CD14-positive monocyte (primary cell): ENCODE measurements around the gene DCAF12. TPM values are rescaled to one million over a fixed set of nuclear protein-coding genes. Genes with fewer than 3 reads are reported as not detected.

Experiments
- DNase-seq, 3 donors: peaks; one replicate each; pipeline ENCODE4 v3.0.0-alpha.2; 2011 to 2022
- H2AFZ ChIP-seq: 2 replicates; pipeline ENCODE4 v1.6.0; 2012; ENCODE audit warnings: mild to moderate bottlenecking, low read depth, low read length, inconsistent platforms; ENCODE audit not compliant: insufficient read depth, poor library complexity, severe bottlenecking
- H3K27ac ChIP-seq, 2 donors: 1 replicate in 1 of 2; 2 replicates in 1 of 2; pipeline ENCODE4 v1.5.1; 2012 to 2013; ENCODE audit warnings: low read length in 2 of 2, control low read depth in 1 of 2, inconsistent platforms in 1 of 2, low read depth in 1 of 2, mild to moderate bottlenecking in 1 of 2
- H3K27me3 ChIP-seq, 2 donors: one replicate each; pipeline versions ENCODE4 v1.6.0 to v1.6.1; 2011 to 2013; ENCODE audit warnings: low read length in 2 of 2; ENCODE audit not compliant: control insufficient read depth in 2 of 2, insufficient read depth in 2 of 2
- H3K36me3 ChIP-seq, 2 donors: replicated peaks in 1 of 2; 1 replicate in 1 of 2; 2 replicates in 1 of 2; pipeline versions ENCODE4 v1.5.1 to v1.6.1; 2012 to 2013; ENCODE audit warnings: low read length in 2 of 2, control low read depth in 1 of 2, inconsistent platforms in 1 of 2, mild to moderate bottlenecking in 1 of 2; ENCODE audit not compliant: insufficient read depth in 2 of 2, control insufficient read depth in 1 of 2
- H3K4me1 ChIP-seq, 2 donors: 1 replicate in 1 of 2; 2 replicates in 1 of 2; pipeline versions ENCODE4 v1.5.1 to v1.6.1; 2012 to 2013; ENCODE audit warnings: low read length in 2 of 2, control low read depth in 1 of 2, inconsistent platforms in 1 of 2, mild to moderate bottlenecking in 1 of 2, moderate library complexity in 1 of 2; ENCODE audit not compliant: insufficient read depth in 2 of 2, control insufficient read depth in 1 of 2
- H3K4me2 ChIP-seq: replicated peaks from 2 replicates; pipeline ENCODE3; 2012; ENCODE audit warnings: low read length, moderate library complexity, mild to moderate bottlenecking; ENCODE audit not compliant: poor library complexity, severe bottlenecking; ENCODE audit errors: extremely low read depth
- H3K4me3 ChIP-seq, 3 experiments: fragments of 200-600 bp in 1 of 3; sonication (generic) in 1 of 3; replicated peaks in 1 of 3; 1 replicate in 2 of 3; 2 replicates in 1 of 3; pipeline ENCODE4 v1.5.1; 2011 to 2013; ENCODE audit warnings: low read length in 3 of 3, mild to moderate bottlenecking in 3 of 3, control low read depth in 2 of 3, low read depth in 2 of 3, inconsistent platforms in 1 of 3, moderate library complexity in 1 of 3
- H3K79me2 ChIP-seq: 2 replicates; pipeline ENCODE4 v1.6.0; 2012; ENCODE audit warnings: mild to moderate bottlenecking, control low read depth, inconsistent platforms, low read length, moderate library complexity; ENCODE audit not compliant: insufficient read depth
- H3K9ac ChIP-seq: 2 replicates; pipeline ENCODE4 v1.6.0; 2017; ENCODE audit warnings: low read length, mild to moderate bottlenecking; ENCODE audit not compliant: insufficient read depth, poor library complexity, severe bottlenecking
- H3K9me3 ChIP-seq, 2 donors: replicated peaks in 1 of 2; 1 replicate in 1 of 2; 2 replicates in 1 of 2; pipeline versions ENCODE4 v1.5.1 to v1.6.1; 2012 to 2013; ENCODE audit warnings: low read length in 2 of 2, control low read depth in 1 of 2; ENCODE audit not compliant: control insufficient read depth in 1 of 2, insufficient read depth in 1 of 2
- H4K20me1 ChIP-seq: 2 replicates; pipeline ENCODE4 v1.6.0; 2012; ENCODE audit warnings: mild to moderate bottlenecking, low read length, control low read depth, moderate library complexity; ENCODE audit not compliant: insufficient read depth
- H3K27ac Mint-ChIP-seq, 7 donors: one replicate each; pipeline ENCODE4 v1.8.0; 2020; ENCODE audit warnings: mild to moderate bottlenecking in 7 of 7, mixed read lengths in 7 of 7, moderate library complexity in 6 of 7, inconsistent platforms in 2 of 7
- H3K27me3 Mint-ChIP-seq, 3 donors: one replicate each; pipeline ENCODE4 v1.8.0; 2021 to 2022; ENCODE audit warnings: low read depth in 3 of 3, mild to moderate bottlenecking in 3 of 3, mixed read lengths in 3 of 3, moderate library complexity in 3 of 3, inconsistent platforms in 1 of 3
- H3K36me3 Mint-ChIP-seq, 2 donors: one replicate each; pipeline ENCODE4 v1.8.0; 2020; ENCODE audit warnings: mixed read lengths in 2 of 2, inconsistent platforms in 1 of 2, mild to moderate bottlenecking in 1 of 2
- H3K4me1 Mint-ChIP-seq: one replicate; pipeline ENCODE4 v1.8.0; 2020; ENCODE audit warnings: mild to moderate bottlenecking, mixed read lengths
- H3K4me3 Mint-ChIP-seq, 2 donors: one replicate each; pipeline ENCODE4 v1.8.0; 2020; ENCODE audit warnings: mild to moderate bottlenecking in 2 of 2, mixed read lengths in 2 of 2, moderate library complexity in 1 of 2
- H3K9me3 Mint-ChIP-seq, 7 donors: one replicate each; pipeline ENCODE4 v1.8.0; 2020 to 2022; ENCODE audit warnings: mixed read lengths in 7 of 7, mild to moderate bottlenecking in 6 of 7, moderate library complexity in 6 of 7, inconsistent platforms in 2 of 7
- WGBS: methylation state at CpG from one replicate; pipeline ENCODE4 v1.1.5; 2013; ENCODE audit warnings: missing lambda C conversion rate; ENCODE audit not compliant: insufficient coverage; 5-methylcytosine and 5-hydroxymethylcytosine counted together
- intact Hi-C, 2 donors: fragments of 100-400 bp; cut with micrococcal nuclease; formaldehyde crosslinking; loops; one replicate each; pipeline versions ENCODE4 v1.15.0 to v1.15.1; 2023
- polyA plus RNA-seq, 3 donors: library from polyadenylated mRNA; depleted of rRNA in 1 of 3; unstranded in 2 of 3; stranded (reverse) in 1 of 3; fragments of 300-500 nt in 2 of 3; fragments of >200 nt in 1 of 3; fragmentation: Illumina TruSeq in 2 of 3; gene quantifications; 1 replicate in 2 of 3; 2 replicates in 1 of 3; pipeline ENCODE4 v1.2.3, GENCODE V29; 2012 to 2021
- TF ChIP-seq, protein P1 (sequence below): fragments of 200-600 bp; IDR thresholded peaks from one replicate; pipeline ENCODE4 v1.8.0; 2022; ENCODE audit warnings: antibody characterized with exemption, mild to moderate bottlenecking

The DCAF12 gene
- polyA plus RNA-seq, 3 donors: 14.6 to 35.5 (median 22.4) TPM

DNA sequence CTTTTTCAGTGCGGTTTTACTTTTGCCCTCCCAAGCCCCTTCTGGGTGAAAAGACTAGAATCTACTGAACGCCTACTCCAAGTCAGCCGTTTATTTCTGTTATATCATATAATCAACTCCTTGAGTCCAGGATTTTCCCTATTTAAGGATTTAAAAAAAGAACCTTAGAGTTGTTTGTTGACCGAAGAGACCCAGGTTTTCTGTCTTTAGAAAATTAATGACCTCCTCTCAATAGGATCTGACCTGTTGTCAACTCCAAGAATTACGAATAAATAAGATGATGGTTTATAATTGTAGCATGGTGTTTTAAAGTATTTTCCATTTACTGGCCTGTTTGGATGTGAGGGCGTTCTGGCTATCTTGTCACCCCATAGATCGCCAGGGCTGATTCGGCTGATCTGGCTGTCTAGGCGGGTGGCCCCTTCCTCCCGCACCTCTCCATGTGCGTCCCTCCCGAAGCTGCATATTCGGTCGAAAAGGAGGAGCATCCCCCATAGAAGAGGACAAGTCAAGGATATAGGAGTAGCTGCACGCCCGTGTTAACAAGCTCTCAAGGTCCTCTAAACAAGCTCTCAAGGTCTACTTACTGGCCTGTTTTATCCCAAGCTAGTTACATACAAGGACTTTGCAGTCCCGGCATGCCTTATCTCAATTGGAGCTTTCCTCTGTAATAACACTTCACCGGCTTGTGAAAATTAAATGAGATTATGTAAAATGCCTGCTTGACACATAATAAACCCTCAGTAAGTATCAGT is 76.7 kb downstream of the DCAF12 start:
- H3K4me2 ChIP-seq: peak overlapping the region; percentile 90
- peaks cover 7% of the 10 kb centered on the region for H4K20me1 ChIP-seq
- Mint-ChIP-seq H3K36me3 (no peaks in the 10 kb centered on the region), H3K4me3 (peak overlapping the region; percentile 97 to 99), H3K4me1 (peaks cover 26% of the 10 kb centered on the region), H3K9me3 (no peaks in the 10 kb centered on the region), H3K27ac (peak overlapping the region; percentile 99 to 100 (median 100)), H3K27me3 (peaks cover 0 to 1% (median 0%) of the 10 kb centered on the region in 3 donors)
- H3K36me3 ChIP-seq: no peaks in the 10 kb centered on the region
- no peaks in the 10 kb centered on the region for H3K27me3 ChIP-seq
- TF ChIP-seq, protein P1, sequence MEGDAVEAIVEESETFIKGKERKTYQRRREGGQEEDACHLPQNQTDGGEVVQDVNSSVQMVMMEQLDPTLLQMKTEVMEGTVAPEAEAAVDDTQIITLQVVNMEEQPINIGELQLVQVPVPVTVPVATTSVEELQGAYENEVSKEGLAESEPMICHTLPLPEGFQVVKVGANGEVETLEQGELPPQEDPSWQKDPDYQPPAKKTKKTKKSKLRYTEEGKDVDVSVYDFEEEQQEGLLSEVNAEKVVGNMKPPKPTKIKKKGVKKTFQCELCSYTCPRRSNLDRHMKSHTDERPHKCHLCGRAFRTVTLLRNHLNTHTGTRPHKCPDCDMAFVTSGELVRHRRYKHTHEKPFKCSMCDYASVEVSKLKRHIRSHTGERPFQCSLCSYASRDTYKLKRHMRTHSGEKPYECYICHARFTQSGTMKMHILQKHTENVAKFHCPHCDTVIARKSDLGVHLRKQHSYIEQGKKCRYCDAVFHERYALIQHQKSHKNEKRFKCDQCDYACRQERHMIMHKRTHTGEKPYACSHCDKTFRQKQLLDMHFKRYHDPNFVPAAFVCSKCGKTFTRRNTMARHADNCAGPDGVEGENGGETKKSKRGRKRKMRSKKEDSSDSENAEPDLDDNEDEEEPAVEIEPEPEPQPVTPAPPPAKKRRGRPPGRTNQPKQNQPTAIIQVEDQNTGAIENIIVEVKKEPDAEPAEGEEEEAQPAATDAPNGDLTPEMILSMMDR: no peak
- peaks cover 39% of the 10 kb centered on the region for H3K79me2 ChIP-seq
- peak overlapping the region in 1 of 2 donors; percentile 99 for H3K27ac ChIP-seq
- intact Hi-C loops: loop anchor here in 1 of 2 donors (10.0 kb wide), 1 partner anchor 75 kb away; the partner anchor contains the start of gene DCAF12
- no peaks in the 10 kb centered on the region for H3K9me3 ChIP-seq
- peak overlapping the region; percentile 94 for H3K9ac ChIP-seq
- no peak for DNase-seq
- peak overlapping the region; percentile 96 for H2AFZ ChIP-seq
- H3K4me3 ChIP-seq: peak overlapping the region; percentile 59 to 98 (median 96)
- peaks cover 23 to 31% of the 10 kb centered on the region in 2 donors for H3K4me1 ChIP-seq
- 89% methylated on average over 11 of the region's 18 CpGs for WGBS

DNA sequence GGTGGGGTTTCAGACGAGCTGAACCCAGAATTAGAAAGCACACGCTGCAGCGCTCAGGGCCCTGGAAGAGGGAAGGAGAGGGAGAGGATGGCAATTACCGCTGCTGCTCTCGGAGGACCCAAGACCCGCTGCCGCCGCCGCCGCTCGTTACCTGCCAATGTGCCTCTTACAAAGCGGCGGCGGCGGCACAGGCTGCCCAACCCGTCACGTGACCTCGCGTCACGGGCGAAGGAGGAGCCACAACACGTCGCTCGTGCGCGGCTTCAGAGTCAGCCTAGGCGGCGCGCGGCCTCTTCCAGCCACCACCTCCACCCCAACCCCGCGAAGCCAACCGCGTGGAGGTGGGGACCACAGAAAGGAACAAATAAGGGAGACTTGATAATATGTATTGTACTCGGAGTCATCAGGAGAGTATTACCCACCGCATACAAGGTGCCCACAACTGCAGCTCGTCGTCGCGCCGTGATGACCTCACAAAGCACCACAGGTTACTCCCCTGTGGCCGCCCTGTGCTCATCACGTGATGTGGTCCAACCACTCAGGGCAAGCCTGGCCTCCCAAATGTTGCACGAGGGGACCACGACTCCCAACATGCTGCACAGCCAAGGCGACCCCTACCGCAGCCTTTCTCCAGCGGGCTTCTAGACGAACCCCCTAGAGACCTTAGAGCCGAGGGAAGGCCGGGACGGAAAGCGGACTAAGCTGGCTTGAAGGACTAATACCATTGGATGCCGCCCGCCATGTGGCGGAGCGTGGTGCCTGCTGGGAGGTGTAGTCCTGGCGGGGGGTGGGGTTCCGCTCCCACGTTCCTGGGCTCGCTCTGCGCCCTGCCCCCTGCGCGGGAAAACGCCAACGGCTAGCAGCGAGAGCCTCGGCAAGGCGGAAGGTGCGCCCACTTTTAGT is 77.5 kb downstream of the DCAF12 start, which contains the start of gene UBAP2:
UBAP2 (minus strand) TSS at position 161 of the 903 bp plus-strand sequence. CDS start 31,739 bp downstream, outside the sequence.
- Histone ChIP-seq H3K36me3 (no peaks in the 10 kb centered on the region), H3K27me3 (no peaks in the 10 kb centered on the region), H3K79me2 (peaks cover 47% of the 10 kb centered on the region), H3K9ac (peak within 1 kb of the TSS; percentile 94), H3K9me3 (no peaks in the 10 kb centered on the region), H4K20me1 (peaks cover 7% of the 10 kb centered on the region), H3K4me3 (peak within 1 kb of the TSS; percentile 59 to 98 (median 96)), H3K4me1 (peaks cover 23 to 31% of the 10 kb centered on the region in 2 donors), H3K4me2 (peak within 1 kb of the TSS; percentile 90), H3K27ac (peak within 1 kb of the TSS; percentile 94 to 99), H2AFZ (peak within 1 kb of the TSS; percentile 96)
- peaks cover 26% of the 10 kb centered on the region for H3K4me1 Mint-ChIP-seq
- H3K36me3 Mint-ChIP-seq: peaks cover 0 to under 1% of the 10 kb centered on the region in 2 donors
- TF ChIP-seq, protein P1: no peak
- DNase-seq: peak; percentile 91 to 96 (median 95)
- 0% methylated on average over 48 of the region's 70 CpGs for WGBS
- H3K4me3 Mint-ChIP-seq: peak within 1 kb of the TSS; percentile 97 to 99
- intact Hi-C loops: no loop called here
- H3K27ac Mint-ChIP-seq: peak within 1 kb of the TSS; percentile 99 to 100 (median 100)
- H3K9me3 Mint-ChIP-seq: no peaks in the 10 kb centered on the region
- H3K27me3 Mint-ChIP-seq: peaks cover 0 to 1% (median 0%) of the 10 kb centered on the region in 3 donors
